ENCODE measurements around the gene CYP20A1. TPM values are rescaled to one million over a fixed set of nuclear protein-coding genes. Genes with fewer than 3 reads are reported as not detected.

CYP20A1 gene
- total RNA-seq, 1 experiment from 2014 or later: 14.5 TPM

GRCh38 chr2:203328760-203329540 lies 90.1 kb downstream of the CYP20A1 start:
- Mint-ChIP-seq H3K27ac (ENCODE audit: low read depth, unreplicated experiment) (peak overlapping the region; percentile 61), H3K4me1 (ENCODE audit: insufficient read depth, unreplicated experiment) (peaks cover 18% of the 10 kb centered on the region), H3K36me3 (ENCODE audit: insufficient read depth, unreplicated experiment) (no peaks in the 10 kb centered on the region), H3K27me3 (ENCODE audit: insufficient read depth, unreplicated experiment) (no peaks in the 10 kb centered on the region), H3K4me3 (ENCODE audit: unreplicated experiment) (peak overlapping the region; percentile 76), H3K9me3 (ENCODE audit: unreplicated experiment) (no peaks in the 10 kb centered on the region)
- intact Hi-C loops (cut with micrococcal nuclease): loop anchor here (5.0 kb wide), 2 partner anchors 92 to 123 kb away; partner anchors contain the start of gene CYP20A1
- ChIA-PET POLR2A (interaction anchor here (0.5 to 2.2 kb wide), 12 partner anchors 10 to 1613 kb away, joined by 3 to 17 read pairs (median 4); partner anchors contain the start of genes CYP20A1 and FAM117B), CTCF (interaction anchor here (0.5 to 1.5 kb wide), 3 partner anchors 12 to 738 kb away, joined by 3 to 4 read pairs (median 3); no protein-coding TSS in a partner anchor)
- BruUV-seq (replicated peaks): no TSS peak
- peak; percentile 51 for DNase-seq (ENCODE audit: unreplicated experiment)
- no peak for TF ChIP-seq CTCF (IDR thresholded peaks at IDR 0.05; ENCODE audit: unreplicated experiment)

GRCh38 chr2:203330434-203330833 lies 91.6 kb downstream of the CYP20A1 start:
- peak; percentile 42 for DNase-seq (ENCODE audit: unreplicated experiment)
- H3K4me3 Mint-ChIP-seq (ENCODE audit: unreplicated experiment): no peak overlapping the region
- CTCF ChIA-PET: no interaction called here
- POLR2A ChIA-PET: no interaction called here
- intact Hi-C loops (cut with micrococcal nuclease): no loop called here
- no peak for TF ChIP-seq CTCF (IDR thresholded peaks at IDR 0.05; ENCODE audit: unreplicated experiment)
- no peak overlapping the region for H3K27ac Mint-ChIP-seq (ENCODE audit: low read depth, unreplicated experiment)
- no TSS peak for BruUV-seq (replicated peaks)
- peaks cover 7% of the 10 kb centered on the region for H3K36me3 Mint-ChIP-seq (ENCODE audit: insufficient read depth, unreplicated experiment)
- no peaks in the 10 kb centered on the region for H3K9me3 Mint-ChIP-seq (ENCODE audit: unreplicated experiment)
- H3K4me1 Mint-ChIP-seq (ENCODE audit: insufficient read depth, unreplicated experiment): peaks cover 18% of the 10 kb centered on the region
- no peaks in the 10 kb centered on the region for H3K27me3 Mint-ChIP-seq (ENCODE audit: insufficient read depth, unreplicated experiment)

GRCh38 chr2:203338322-203338721 lies 99.5 kb downstream of the CYP20A1 start:
- no peak for DNase-seq (ENCODE audit: unreplicated experiment)
- ChIA-PET POLR2A (interaction anchor here (2.3 kb wide), 1 partner anchor 9 kb away, joined by 11 read pairs; the partner anchor contains the start of gene ABI2), CTCF (interaction anchor here (0.6 kb wide), 3 partner anchors 15 to 128 kb away, joined by 3 to 4 read pairs (median 4); no protein-coding TSS in a partner anchor)
- Mint-ChIP-seq H3K36me3 (ENCODE audit: insufficient read depth, unreplicated experiment) (peaks cover 7% of the 10 kb centered on the region), H3K27ac (ENCODE audit: low read depth, unreplicated experiment) (peak overlapping the region; percentile 12), H3K4me1 (ENCODE audit: insufficient read depth, unreplicated experiment) (peaks cover 25% of the 10 kb centered on the region), H3K9me3 (ENCODE audit: unreplicated experiment) (no peaks in the 10 kb centered on the region), H3K27me3 (ENCODE audit: insufficient read depth, unreplicated experiment) (no peaks in the 10 kb centered on the region), H3K4me3 (ENCODE audit: unreplicated experiment) (no peak overlapping the region)
- BruUV-seq (replicated peaks): no TSS peak
- intact Hi-C loops (cut with micrococcal nuclease): no loop called here
- TF ChIP-seq CTCF (IDR thresholded peaks at IDR 0.05; ENCODE audit: unreplicated experiment): no peak

- peak overlapping the region; percentile 62 for H3K4me3 Mint-ChIP-seq (ENCODE audit: unreplicated experiment)
Measured at GRCh38 chr2:203340791-203341487, 102.1 kb downstream of the CYP20A1 start.

More at GRCh38 chr2:203340791-203341487, 102.1 kb downstream of the CYP20A1 start:
- Mint-ChIP-seq H3K27ac (ENCODE audit: low read depth, unreplicated experiment) (peak overlapping the region; percentile 90), H3K9me3 (ENCODE audit: unreplicated experiment) (no peaks in the 10 kb centered on the region), H3K27me3 (ENCODE audit: insufficient read depth, unreplicated experiment) (no peaks in the 10 kb centered on the region), H3K4me1 (ENCODE audit: insufficient read depth, unreplicated experiment) (peaks cover 25% of the 10 kb centered on the region), H3K36me3 (ENCODE audit: insufficient read depth, unreplicated experiment) (peaks cover 3% of the 10 kb centered on the region)
- BruUV-seq (replicated peaks): no TSS peak
- intact Hi-C loops (cut with micrococcal nuclease): no loop called here
- peak; percentile 84 for DNase-seq (ENCODE audit: unreplicated experiment)
- ChIA-PET POLR2A (interaction anchor here (0.6 to 1.8 kb wide), 2 partner anchors 12 to 16 kb away, joined by 3 to 17 read pairs; partner anchors contain the start of gene ABI2), CTCF (interaction anchor here (0.5 to 1.4 kb wide), 4 partner anchors 9 to 44 kb away, joined by 3 read pairs; no protein-coding TSS in a partner anchor)
- TF ChIP-seq CTCF (IDR thresholded peaks at IDR 0.05; ENCODE audit: unreplicated experiment): no peak

Measured in MCF 10A (cell line).